CD14-positive monocyte (primary cell): ENCODE measurements around the gene EML4. TPM values are rescaled to one million over a fixed set of nuclear protein-coding genes. Genes with fewer than 3 reads are reported as not detected.

ENCODE experiments used
- DNase-seq, 3 donors: peaks; one replicate each; pipeline ENCODE4 v3.0.0-alpha.2; 2011 to 2022
- H2AFZ ChIP-seq: 2 replicates; pipeline ENCODE4 v1.6.0; 2012; ENCODE audit warnings: mild to moderate bottlenecking, low read depth, low read length, inconsistent platforms; ENCODE audit not compliant: insufficient read depth, poor library complexity, severe bottlenecking
- H3K27ac ChIP-seq, 2 donors: 1 replicate in 1 of 2; 2 replicates in 1 of 2; pipeline ENCODE4 v1.5.1; 2012 to 2013; ENCODE audit warnings: low read length in 2 of 2, control low read depth in 1 of 2, inconsistent platforms in 1 of 2, low read depth in 1 of 2, mild to moderate bottlenecking in 1 of 2
- H3K27me3 ChIP-seq, 2 donors: one replicate each; pipeline versions ENCODE4 v1.6.0 to v1.6.1; 2011 to 2013; ENCODE audit warnings: low read length in 2 of 2; ENCODE audit not compliant: control insufficient read depth in 2 of 2, insufficient read depth in 2 of 2
- H3K36me3 ChIP-seq, 2 donors: replicated peaks in 1 of 2; 1 replicate in 1 of 2; 2 replicates in 1 of 2; pipeline versions ENCODE4 v1.5.1 to v1.6.1; 2012 to 2013; ENCODE audit warnings: low read length in 2 of 2, control low read depth in 1 of 2, inconsistent platforms in 1 of 2, mild to moderate bottlenecking in 1 of 2; ENCODE audit not compliant: insufficient read depth in 2 of 2, control insufficient read depth in 1 of 2
- H3K4me1 ChIP-seq, 2 donors: 1 replicate in 1 of 2; 2 replicates in 1 of 2; pipeline versions ENCODE4 v1.5.1 to v1.6.1; 2012 to 2013; ENCODE audit warnings: low read length in 2 of 2, control low read depth in 1 of 2, inconsistent platforms in 1 of 2, mild to moderate bottlenecking in 1 of 2, moderate library complexity in 1 of 2; ENCODE audit not compliant: insufficient read depth in 2 of 2, control insufficient read depth in 1 of 2
- H3K4me2 ChIP-seq: replicated peaks from 2 replicates; pipeline ENCODE3; 2012; ENCODE audit warnings: low read length, moderate library complexity, mild to moderate bottlenecking; ENCODE audit not compliant: poor library complexity, severe bottlenecking; ENCODE audit errors: extremely low read depth
- H3K4me3 ChIP-seq, 3 experiments: fragments of 200-600 bp in 1 of 3; sonication (generic) in 1 of 3; replicated peaks in 1 of 3; 1 replicate in 2 of 3; 2 replicates in 1 of 3; pipeline ENCODE4 v1.5.1; 2011 to 2013; ENCODE audit warnings: low read length in 3 of 3, mild to moderate bottlenecking in 3 of 3, control low read depth in 2 of 3, low read depth in 2 of 3, inconsistent platforms in 1 of 3, moderate library complexity in 1 of 3
- H3K79me2 ChIP-seq: 2 replicates; pipeline ENCODE4 v1.6.0; 2012; ENCODE audit warnings: mild to moderate bottlenecking, control low read depth, inconsistent platforms, low read length, moderate library complexity; ENCODE audit not compliant: insufficient read depth
- H3K9ac ChIP-seq: 2 replicates; pipeline ENCODE4 v1.6.0; 2017; ENCODE audit warnings: low read length, mild to moderate bottlenecking; ENCODE audit not compliant: insufficient read depth, poor library complexity, severe bottlenecking
- H3K9me3 ChIP-seq, 2 donors: replicated peaks in 1 of 2; 1 replicate in 1 of 2; 2 replicates in 1 of 2; pipeline versions ENCODE4 v1.5.1 to v1.6.1; 2012 to 2013; ENCODE audit warnings: low read length in 2 of 2, control low read depth in 1 of 2; ENCODE audit not compliant: control insufficient read depth in 1 of 2, insufficient read depth in 1 of 2
- H4K20me1 ChIP-seq: 2 replicates; pipeline ENCODE4 v1.6.0; 2012; ENCODE audit warnings: mild to moderate bottlenecking, low read length, control low read depth, moderate library complexity; ENCODE audit not compliant: insufficient read depth
- H3K27ac Mint-ChIP-seq, 7 donors: one replicate each; pipeline ENCODE4 v1.8.0; 2020; ENCODE audit warnings: mild to moderate bottlenecking in 7 of 7, mixed read lengths in 7 of 7, moderate library complexity in 6 of 7, inconsistent platforms in 2 of 7
- H3K27me3 Mint-ChIP-seq, 3 donors: one replicate each; pipeline ENCODE4 v1.8.0; 2021 to 2022; ENCODE audit warnings: low read depth in 3 of 3, mild to moderate bottlenecking in 3 of 3, mixed read lengths in 3 of 3, moderate library complexity in 3 of 3, inconsistent platforms in 1 of 3
- H3K36me3 Mint-ChIP-seq, 2 donors: one replicate each; pipeline ENCODE4 v1.8.0; 2020; ENCODE audit warnings: mixed read lengths in 2 of 2, inconsistent platforms in 1 of 2, mild to moderate bottlenecking in 1 of 2
- H3K4me1 Mint-ChIP-seq: one replicate; pipeline ENCODE4 v1.8.0; 2020; ENCODE audit warnings: mild to moderate bottlenecking, mixed read lengths
- H3K4me3 Mint-ChIP-seq, 2 donors: one replicate each; pipeline ENCODE4 v1.8.0; 2020; ENCODE audit warnings: mild to moderate bottlenecking in 2 of 2, mixed read lengths in 2 of 2, moderate library complexity in 1 of 2
- H3K9me3 Mint-ChIP-seq, 7 donors: one replicate each; pipeline ENCODE4 v1.8.0; 2020 to 2022; ENCODE audit warnings: mixed read lengths in 7 of 7, mild to moderate bottlenecking in 6 of 7, moderate library complexity in 6 of 7, inconsistent platforms in 2 of 7
- WGBS: methylation state at CpG from one replicate; pipeline ENCODE4 v1.1.5; 2013; ENCODE audit warnings: missing lambda C conversion rate; ENCODE audit not compliant: insufficient coverage; 5-methylcytosine and 5-hydroxymethylcytosine counted together
- intact Hi-C, 2 donors: fragments of 100-400 bp; cut with micrococcal nuclease; formaldehyde crosslinking; loops; one replicate each; pipeline versions ENCODE4 v1.15.0 to v1.15.1; 2023
- polyA plus RNA-seq, 3 donors: library from polyadenylated mRNA; depleted of rRNA in 1 of 3; unstranded in 2 of 3; stranded (reverse) in 1 of 3; fragments of 300-500 nt in 2 of 3; fragments of >200 nt in 1 of 3; fragmentation: Illumina TruSeq in 2 of 3; gene quantifications; 1 replicate in 2 of 3; 2 replicates in 1 of 3; pipeline ENCODE4 v1.2.3, GENCODE V29; 2012 to 2021
- TF ChIP-seq, protein P1 (sequence below): fragments of 200-600 bp; IDR thresholded peaks from one replicate; pipeline ENCODE4 v1.8.0; 2022; ENCODE audit warnings: antibody characterized with exemption, mild to moderate bottlenecking

The EML4 gene
- polyA plus RNA-seq, 3 donors, result 11.5 to 24.3 (median 15.0) TPM

DNA sequence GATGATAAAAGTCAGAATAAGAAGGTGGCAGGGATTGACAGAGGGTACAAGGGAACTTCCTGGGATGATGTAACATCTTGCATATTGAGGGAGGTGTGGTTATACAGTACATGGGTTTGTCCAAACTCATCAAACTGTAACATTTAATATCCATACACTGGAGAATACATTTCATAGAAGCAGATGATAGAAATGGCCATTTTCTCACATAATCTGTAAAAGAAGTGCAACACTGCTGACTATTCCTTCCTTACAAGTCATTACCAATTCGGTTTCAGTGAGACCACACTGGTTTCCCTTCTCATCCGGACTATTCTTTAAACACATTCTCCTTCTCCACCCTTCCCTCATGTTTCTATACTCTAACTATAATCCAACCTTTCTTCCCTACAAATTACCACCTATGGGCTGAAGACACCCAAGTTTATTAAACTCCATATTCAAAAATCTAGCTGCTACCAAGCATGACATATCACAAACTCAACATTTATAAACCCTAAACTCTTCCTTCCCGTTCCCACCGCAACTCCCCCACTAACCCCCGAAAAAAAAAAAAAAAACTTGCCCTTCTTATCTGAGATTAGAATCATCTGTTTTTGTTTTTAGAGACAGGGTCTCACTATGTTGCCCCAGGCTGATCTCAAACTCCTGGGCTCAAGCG lies 190.3 kb downstream of the EML4 start:
- Histone ChIP-seq H3K27me3 (no peaks in the 10 kb centered on the region), H3K9ac (peak overlapping the region; percentile 92), H3K4me3 (peak overlapping the region; percentile 83 to 92 (median 89)), H3K4me1 (peaks cover 24 to 31% of the 10 kb centered on the region in 2 donors), H3K4me2 (peak overlapping the region; percentile 90), H4K20me1 (peaks cover 44% of the 10 kb centered on the region), H3K79me2 (peaks cover 66% of the 10 kb centered on the region), H3K9me3 (no peaks in the 10 kb centered on the region), H3K27ac (peak overlapping the region; percentile 88 to 97), H2AFZ (peak overlapping the region; percentile 85), H3K36me3 (peaks cover 0 to 4% of the 10 kb centered on the region in 2 donors)
- WGBS, result 2% methylated on average over 3 of the region's 6 CpGs
- TF ChIP-seq, protein P1, sequence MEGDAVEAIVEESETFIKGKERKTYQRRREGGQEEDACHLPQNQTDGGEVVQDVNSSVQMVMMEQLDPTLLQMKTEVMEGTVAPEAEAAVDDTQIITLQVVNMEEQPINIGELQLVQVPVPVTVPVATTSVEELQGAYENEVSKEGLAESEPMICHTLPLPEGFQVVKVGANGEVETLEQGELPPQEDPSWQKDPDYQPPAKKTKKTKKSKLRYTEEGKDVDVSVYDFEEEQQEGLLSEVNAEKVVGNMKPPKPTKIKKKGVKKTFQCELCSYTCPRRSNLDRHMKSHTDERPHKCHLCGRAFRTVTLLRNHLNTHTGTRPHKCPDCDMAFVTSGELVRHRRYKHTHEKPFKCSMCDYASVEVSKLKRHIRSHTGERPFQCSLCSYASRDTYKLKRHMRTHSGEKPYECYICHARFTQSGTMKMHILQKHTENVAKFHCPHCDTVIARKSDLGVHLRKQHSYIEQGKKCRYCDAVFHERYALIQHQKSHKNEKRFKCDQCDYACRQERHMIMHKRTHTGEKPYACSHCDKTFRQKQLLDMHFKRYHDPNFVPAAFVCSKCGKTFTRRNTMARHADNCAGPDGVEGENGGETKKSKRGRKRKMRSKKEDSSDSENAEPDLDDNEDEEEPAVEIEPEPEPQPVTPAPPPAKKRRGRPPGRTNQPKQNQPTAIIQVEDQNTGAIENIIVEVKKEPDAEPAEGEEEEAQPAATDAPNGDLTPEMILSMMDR, result no peak
- Mint-ChIP-seq H3K9me3 (peaks cover 0 to 3% (median 0%) of the 10 kb centered on the region in 7 donors), H3K27ac (peak overlapping the region; percentile 97 to 99 (median 98)), H3K36me3 (peaks cover 9 to 15% of the 10 kb centered on the region in 2 donors), H3K4me3 (peak overlapping the region; percentile 90 to 96), H3K4me1 (peaks cover 36% of the 10 kb centered on the region), H3K27me3 (peaks cover 3 to 4% (median 3%) of the 10 kb centered on the region in 3 donors)
- DNase-seq, result peak in 2 of 3 donors; percentile 8 to 30
- intact Hi-C loops, result no loop called here

DNA sequence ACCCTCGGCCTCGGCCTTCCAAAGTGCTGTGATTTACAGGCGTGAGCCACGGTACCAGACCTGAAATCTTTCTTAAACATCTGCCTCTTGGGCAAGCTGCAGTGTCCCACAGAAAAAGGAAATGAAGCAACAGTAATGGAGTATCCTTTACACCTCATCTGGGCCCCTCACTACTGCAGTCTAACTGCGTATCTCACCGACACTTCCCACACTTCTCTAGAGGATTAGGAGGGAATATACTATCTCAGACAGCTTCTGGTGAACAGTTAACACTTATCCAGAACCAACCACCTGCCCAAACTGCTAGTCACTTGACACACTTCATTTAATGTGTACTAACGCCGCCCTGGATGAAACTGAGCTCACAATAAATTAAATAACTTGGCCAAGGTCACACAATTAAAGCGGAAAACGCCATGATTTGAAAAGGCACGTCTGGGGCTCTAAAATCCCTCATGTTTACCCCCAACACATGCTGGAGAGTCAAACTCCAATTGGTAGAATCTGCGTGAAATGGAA lies 190.9 kb downstream of the EML4 start:
- H3K79me2 ChIP-seq, result peaks cover 60% of the 10 kb centered on the region
- peaks cover 0 to 4% of the 10 kb centered on the region in 2 donors for H3K36me3 ChIP-seq
- peaks cover 3 to 4% (median 3%) of the 10 kb centered on the region in 3 donors for H3K27me3 Mint-ChIP-seq
- H3K36me3 Mint-ChIP-seq, result peaks cover 9 to 12% of the 10 kb centered on the region in 2 donors
- H3K4me1 ChIP-seq, result peaks cover 24 to 31% of the 10 kb centered on the region in 2 donors
- peak overlapping the region; percentile 85 for H2AFZ ChIP-seq
- intact Hi-C loops, result no loop called here
- H3K9me3 Mint-ChIP-seq, result peaks cover 0 to 3% (median 0%) of the 10 kb centered on the region in 7 donors
- H3K9ac ChIP-seq, result peak overlapping the region; percentile 92
- H3K27ac Mint-ChIP-seq, result peak overlapping the region; percentile 97 to 99 (median 98)
- TF ChIP-seq, protein P1, result no peak
- WGBS, result 0% methylated on average over 10 of the region's 12 CpGs
- H3K4me1 Mint-ChIP-seq, result peaks cover 36% of the 10 kb centered on the region
- H3K27ac ChIP-seq, result peak overlapping the region; percentile 88 to 97
- H3K9me3 ChIP-seq, result no peaks in the 10 kb centered on the region
- peak overlapping the region; percentile 90 to 96 for H3K4me3 Mint-ChIP-seq
- H3K27me3 ChIP-seq, result no peaks in the 10 kb centered on the region
- peak; percentile 51 to 76 (median 72) for DNase-seq
- H3K4me2 ChIP-seq, result peak overlapping the region; percentile 90
- peak overlapping the region; percentile 83 to 92 (median 89) for H3K4me3 ChIP-seq
- H4K20me1 ChIP-seq, result peaks cover 38% of the 10 kb centered on the region
